Measurements from ENCODE around the gene KRTAP19-4. TPM values are rescaled to one million over a fixed set of nuclear protein-coding genes. Genes with fewer than 3 reads are reported as not detected.

The KRTAP19-4 gene
- polyA plus RNA-seq, 4 donors: not detected

Other genes starting within 250 kb of the KRTAP19-4 start
- gene KRTAP24-1, start 214.2 kb downstream of the KRTAP19-4 start, polyA plus RNA-seq (ENCODE audit: insufficient read length in 4 of 4): not detected
- not detected for gene KRTAP25-1, start 207.7 kb downstream of the KRTAP19-4 start, polyA plus RNA-seq (ENCODE audit: insufficient read length in 4 of 4)
- not detected for gene KRTAP26-1, start 176.8 kb downstream of the KRTAP19-4 start, polyA plus RNA-seq (ENCODE audit: insufficient read length in 4 of 4)
- not detected for gene KRTAP27-1, start 159.5 kb downstream of the KRTAP19-4 start, polyA plus RNA-seq (ENCODE audit: insufficient read length in 4 of 4)
- gene KRTAP23-1, start 148.6 kb downstream of the KRTAP19-4 start, polyA plus RNA-seq (ENCODE audit: insufficient read length in 4 of 4): not detected
- gene KRTAP13-2, start 124.9 kb downstream of the KRTAP19-4 start, polyA plus RNA-seq (ENCODE audit: insufficient read length in 4 of 4): not detected
- gene KRTAP13-1, start 101.1 kb downstream of the KRTAP19-4 start, polyA plus RNA-seq (ENCODE audit: insufficient read length in 4 of 4): not detected
- gene KRTAP13-3, start 71.2 kb downstream of the KRTAP19-4 start, polyA plus RNA-seq (ENCODE audit: insufficient read length in 4 of 4): not detected
- not detected for gene KRTAP13-4, start 66.9 kb downstream of the KRTAP19-4 start, polyA plus RNA-seq (ENCODE audit: insufficient read length in 4 of 4)
- gene KRTAP15-1, start 56.9 kb downstream of the KRTAP19-4 start, polyA plus RNA-seq (ENCODE audit: insufficient read length in 4 of 4): not detected
- not detected for gene KRTAP19-1, start 16.8 kb downstream of the KRTAP19-4 start, polyA plus RNA-seq (ENCODE audit: insufficient read length in 4 of 4)
- gene KRTAP19-2, start 9.7 kb downstream of the KRTAP19-4 start, polyA plus RNA-seq (ENCODE audit: insufficient read length in 4 of 4): not detected
- not detected for gene KRTAP19-3, start 5.2 kb downstream of the KRTAP19-4 start, polyA plus RNA-seq (ENCODE audit: insufficient read length in 4 of 4)
- not detected for gene KRTAP19-5, start 5.0 kb upstream of the KRTAP19-4 start, polyA plus RNA-seq (ENCODE audit: insufficient read length in 4 of 4)
- gene KRTAP19-6, start 44.7 kb upstream of the KRTAP19-4 start, polyA plus RNA-seq (ENCODE audit: insufficient read length in 4 of 4): not detected
- not detected for gene KRTAP19-7, start 64.1 kb upstream of the KRTAP19-4 start, polyA plus RNA-seq (ENCODE audit: insufficient read length in 4 of 4)
- gene KRTAP22-2, start 93.2 kb upstream of the KRTAP19-4 start, polyA plus RNA-seq (ENCODE audit: insufficient read length in 4 of 4): not detected
- not detected for gene KRTAP6-3, start 95.3 kb upstream of the KRTAP19-4 start, polyA plus RNA-seq (ENCODE audit: insufficient read length in 4 of 4)
- gene KRTAP6-2, start 101.7 kb upstream of the KRTAP19-4 start, polyA plus RNA-seq (ENCODE audit: insufficient read length in 4 of 4): not detected
- not detected for gene KRTAP22-1, start 103.9 kb upstream of the KRTAP19-4 start, polyA plus RNA-seq (ENCODE audit: insufficient read length in 4 of 4)
- not detected for gene KRTAP6-1, start 116.8 kb upstream of the KRTAP19-4 start, polyA plus RNA-seq (ENCODE audit: insufficient read length in 4 of 4)
- gene KRTAP20-1, start 119.3 kb upstream of the KRTAP19-4 start, polyA plus RNA-seq (ENCODE audit: insufficient read length in 4 of 4): not detected
- not detected for gene KRTAP20-4, start 123.5 kb upstream of the KRTAP19-4 start, polyA plus RNA-seq (ENCODE audit: insufficient read length in 4 of 4)
- gene KRTAP20-2, start 138.0 kb upstream of the KRTAP19-4 start, polyA plus RNA-seq (ENCODE audit: insufficient read length in 4 of 4): not detected
- not detected for gene KRTAP20-3, start 145.7 kb upstream of the KRTAP19-4 start, polyA plus RNA-seq (ENCODE audit: insufficient read length in 4 of 4)
- not detected for gene KRTAP21-3, start 221.6 kb upstream of the KRTAP19-4 start, polyA plus RNA-seq (ENCODE audit: insufficient read length in 4 of 4)